Measurements from ENCODE around the gene SMG9.
"Not testable (repeated sequence)": the region's sequence is repeated elsewhere in the genome, so short reads cannot be mapped to it uniquely, and the experiment has no call there.

SMG9 gene

GRCh38 chr19:43695985-43696704 is 58.6 kb downstream of the SMG9 start:
- DNase-seq (ENCODE audit: extremely low read depth in 1 of 2, low read depth in 1 of 2): no peak

DNA sequence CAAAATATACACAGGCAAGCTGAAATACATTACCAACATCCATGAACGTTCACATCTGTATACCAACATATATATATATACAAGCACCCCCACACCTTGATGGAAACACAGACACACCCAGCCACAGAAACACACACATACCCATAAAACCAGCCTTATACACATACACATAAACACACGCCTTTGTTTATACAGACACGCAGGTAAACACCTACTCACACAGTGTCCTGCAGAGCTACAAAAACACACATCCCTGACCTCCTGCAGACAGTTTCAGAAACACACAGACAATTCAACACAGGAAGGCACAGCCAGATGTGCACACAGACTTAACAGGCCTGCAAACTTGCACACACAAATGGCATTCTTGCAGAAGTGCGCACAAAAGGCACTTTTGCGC is 60.2 kb downstream of the SMG9 start:
- no peak for DNase-seq (ENCODE audit: extremely low read depth in 1 of 2, low read depth in 1 of 2)

GRCh38 chr19:43692877-43693276 is 61.9 kb downstream of the SMG9 start:
- no peak for DNase-seq (ENCODE audit: extremely low read depth in 1 of 2, low read depth in 1 of 2)

- DNase-seq (ENCODE audit: extremely low read depth in 1 of 2, low read depth in 1 of 2): no peak
These were observed 62.4 kb downstream of the SMG9 start for GRCh38 chr19:43692385-43692784.

- no peak for DNase-seq (ENCODE audit: extremely low read depth in 1 of 2, low read depth in 1 of 2)
These were observed 63.0 kb downstream of the SMG9 start for GRCh38 chr19:43691755-43692154.

DNA sequence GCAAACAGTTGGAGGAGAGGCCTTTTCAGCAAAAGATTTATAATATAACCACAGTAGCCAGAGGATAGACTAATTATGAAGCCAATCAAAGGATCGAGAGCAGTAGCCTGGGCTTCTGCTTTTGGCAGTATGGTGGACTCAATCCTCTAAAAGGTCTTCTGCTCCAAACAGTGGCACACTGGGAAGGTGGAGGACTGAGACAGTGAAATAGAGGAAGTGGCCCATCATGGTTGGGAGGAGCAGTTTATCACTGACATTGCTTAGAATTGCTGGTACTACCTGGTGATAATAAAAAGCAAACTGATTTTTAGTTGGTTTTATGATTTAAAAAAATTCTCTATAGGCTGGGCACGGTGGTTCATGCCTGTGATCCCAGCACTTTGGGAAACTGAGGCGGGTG is 63.9 kb downstream of the SMG9 start:
- no peak for DNase-seq (ENCODE audit: extremely low read depth in 1 of 2, low read depth in 1 of 2)

DNA sequence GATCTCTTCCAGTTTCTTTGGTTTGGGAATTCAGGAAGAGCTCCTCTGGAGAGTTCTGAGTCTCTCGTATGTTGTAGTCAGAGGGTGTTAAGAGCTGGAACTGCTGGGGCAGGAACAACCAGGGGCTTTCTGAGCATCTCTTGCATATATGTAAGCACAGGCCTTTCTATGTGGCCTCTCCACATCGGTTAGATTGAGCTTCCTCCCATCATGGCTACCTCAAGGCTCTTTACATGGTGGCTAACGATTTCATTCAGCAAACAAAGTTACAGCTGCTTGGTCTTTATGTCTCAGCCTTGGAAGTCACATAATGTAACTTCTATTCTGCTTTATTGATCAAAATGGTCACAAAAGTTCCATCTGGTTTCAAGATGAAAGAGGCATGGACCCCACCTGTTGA is 64.3 kb downstream of the SMG9 start:
- no peak for DNase-seq (ENCODE audit: extremely low read depth in 1 of 2, low read depth in 1 of 2)

DNA sequence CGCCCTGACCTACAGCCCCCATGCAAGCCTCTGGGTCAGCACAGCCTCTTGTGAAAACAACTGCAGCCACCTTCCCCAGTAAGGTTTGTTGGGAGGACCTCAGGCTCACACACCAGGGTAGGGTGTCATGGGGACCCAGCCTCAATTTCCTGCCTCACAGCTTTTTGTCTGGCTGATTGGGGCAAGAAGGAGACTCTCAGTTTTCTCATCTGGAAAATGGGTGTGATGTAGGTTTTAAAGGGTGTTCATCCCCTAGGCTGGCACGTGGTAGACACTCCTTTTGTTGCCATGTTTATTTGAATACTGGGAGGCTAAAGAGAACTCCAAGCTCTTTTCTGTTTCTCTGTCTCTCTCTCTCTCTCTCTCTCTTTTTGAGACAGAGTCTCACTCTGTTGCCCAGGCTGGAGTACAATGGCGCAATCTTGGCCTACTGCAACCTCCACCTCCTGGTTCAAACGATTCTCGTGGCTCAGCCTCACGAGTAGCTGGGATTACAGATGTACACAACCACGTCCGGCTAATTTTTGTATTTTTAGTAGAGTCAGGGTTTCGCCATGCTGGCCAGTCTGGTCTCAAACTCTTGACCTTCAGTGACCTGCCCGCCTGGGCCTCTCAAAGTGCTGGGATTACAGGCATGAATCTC is 66.6 kb downstream of the SMG9 start:
- DNase-seq (ENCODE audit: extremely low read depth in 1 of 2, low read depth in 1 of 2): no peak

- DNase-seq (ENCODE audit: extremely low read depth in 1 of 2, low read depth in 1 of 2): no peak
These were observed 67.1 kb downstream of the SMG9 start for GRCh38 chr19:43687660-43687997.

GRCh38 chr19:43684326-43684725 is 70.4 kb downstream of the SMG9 start:
- no peak for DNase-seq (ENCODE audit: extremely low read depth in 1 of 2, low read depth in 1 of 2)

DNA sequence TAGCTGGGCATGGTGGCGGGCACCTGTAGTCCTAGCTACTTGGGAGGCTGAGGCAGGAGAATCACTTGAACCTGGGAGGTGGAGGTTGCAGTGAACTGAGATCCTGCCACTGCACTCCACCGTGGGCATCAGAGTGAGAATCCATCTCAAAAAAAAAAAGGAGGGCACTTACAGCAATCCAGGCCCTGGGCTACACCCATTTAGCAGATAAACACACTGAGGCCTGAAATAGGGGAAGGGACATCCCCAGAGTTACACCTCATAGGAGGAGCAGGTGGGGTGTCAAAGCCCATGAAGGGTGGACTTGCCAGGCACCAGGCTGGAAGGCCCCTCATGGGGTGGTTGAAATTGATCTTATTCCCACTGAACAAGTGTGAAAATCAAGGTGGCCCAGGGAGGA is 70.9 kb downstream of the SMG9 start:
- DNase-seq (ENCODE audit: extremely low read depth in 1 of 2, low read depth in 1 of 2): no peak

DNA sequence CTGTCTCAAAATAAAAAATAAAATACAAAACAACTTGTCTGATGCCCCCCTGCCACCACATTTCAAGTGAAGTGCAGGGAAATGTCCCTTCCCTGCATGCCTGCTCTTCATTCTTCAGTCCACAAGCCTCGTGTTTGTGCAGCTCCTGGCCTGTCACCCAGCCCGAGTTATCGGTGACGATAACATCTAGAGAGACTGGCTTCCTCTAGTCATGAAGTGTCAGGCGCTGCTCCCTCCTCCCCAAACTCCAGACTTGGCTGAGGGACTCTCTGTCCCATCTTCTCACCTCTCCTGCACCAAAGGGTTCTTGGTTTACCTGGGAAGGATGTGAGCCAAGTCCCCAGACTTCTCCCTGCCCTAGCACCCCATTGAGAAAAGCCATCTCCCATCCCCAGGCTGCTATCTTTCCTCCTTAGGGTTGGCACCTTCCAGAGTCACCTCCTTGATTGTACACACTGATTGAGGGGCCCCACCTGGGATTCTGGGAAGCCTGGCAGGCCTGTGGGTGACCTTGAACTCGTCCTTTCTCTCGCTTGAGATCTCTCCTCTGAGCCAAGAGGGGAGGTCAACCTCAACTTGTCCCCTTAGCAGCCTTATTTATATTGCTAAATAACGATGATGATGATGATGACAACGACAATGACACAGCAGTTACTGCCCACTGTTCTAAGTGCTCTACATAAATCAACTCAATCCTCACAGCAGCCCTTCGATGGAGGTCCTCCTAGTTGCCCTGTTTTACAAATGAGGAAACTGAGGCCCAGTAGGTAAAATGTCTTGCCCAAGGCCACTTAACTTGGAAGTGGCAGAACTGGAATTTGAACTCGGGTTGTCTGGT is 71.7 kb downstream of the SMG9 start:
- DNase-seq (ENCODE audit: extremely low read depth in 1 of 2, low read depth in 1 of 2): no peak

DNA sequence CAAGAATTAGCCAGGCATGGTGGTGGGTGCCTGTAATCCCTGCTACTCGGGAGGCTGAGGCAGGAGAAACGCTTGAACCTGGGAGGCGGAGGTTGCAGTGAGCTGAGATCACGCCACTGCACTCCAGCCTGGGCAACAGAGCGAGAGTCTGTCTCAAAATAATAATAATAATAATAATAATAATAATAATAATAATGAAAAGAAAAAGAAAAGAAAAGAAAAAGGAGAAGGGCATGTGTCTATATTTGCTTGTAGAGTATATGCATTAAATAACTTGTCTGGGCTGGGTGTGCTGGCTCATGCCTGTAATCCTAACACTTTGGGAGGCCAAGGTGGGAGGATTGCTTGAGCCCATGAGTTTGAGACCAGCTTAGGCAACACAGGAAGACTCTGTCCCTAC is 72.5 kb downstream of the SMG9 start:
- DNase-seq (ENCODE audit: extremely low read depth in 1 of 2, low read depth in 1 of 2): not testable (repeated sequence)

DNA sequence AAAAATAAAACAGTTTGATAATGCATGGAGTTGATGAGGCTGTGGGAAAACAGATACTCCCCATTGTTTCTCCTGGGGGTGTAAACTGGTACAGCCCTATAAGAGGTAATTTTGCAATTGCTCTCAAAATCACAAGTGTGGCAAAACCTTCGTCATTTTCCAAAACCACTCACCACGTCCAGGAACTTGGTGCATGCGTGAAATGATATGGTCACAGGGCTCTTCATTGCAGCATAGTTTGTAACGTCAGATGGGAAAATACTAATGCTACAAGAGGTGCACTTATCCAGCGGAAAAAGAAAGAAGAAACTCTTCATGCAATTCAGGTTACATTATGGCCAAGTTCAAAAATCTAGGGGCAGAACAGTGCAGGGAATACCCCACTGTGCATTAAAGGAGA is 72.9 kb downstream of the SMG9 start:
- no peak for DNase-seq (ENCODE audit: extremely low read depth in 1 of 2, low read depth in 1 of 2)

DNA sequence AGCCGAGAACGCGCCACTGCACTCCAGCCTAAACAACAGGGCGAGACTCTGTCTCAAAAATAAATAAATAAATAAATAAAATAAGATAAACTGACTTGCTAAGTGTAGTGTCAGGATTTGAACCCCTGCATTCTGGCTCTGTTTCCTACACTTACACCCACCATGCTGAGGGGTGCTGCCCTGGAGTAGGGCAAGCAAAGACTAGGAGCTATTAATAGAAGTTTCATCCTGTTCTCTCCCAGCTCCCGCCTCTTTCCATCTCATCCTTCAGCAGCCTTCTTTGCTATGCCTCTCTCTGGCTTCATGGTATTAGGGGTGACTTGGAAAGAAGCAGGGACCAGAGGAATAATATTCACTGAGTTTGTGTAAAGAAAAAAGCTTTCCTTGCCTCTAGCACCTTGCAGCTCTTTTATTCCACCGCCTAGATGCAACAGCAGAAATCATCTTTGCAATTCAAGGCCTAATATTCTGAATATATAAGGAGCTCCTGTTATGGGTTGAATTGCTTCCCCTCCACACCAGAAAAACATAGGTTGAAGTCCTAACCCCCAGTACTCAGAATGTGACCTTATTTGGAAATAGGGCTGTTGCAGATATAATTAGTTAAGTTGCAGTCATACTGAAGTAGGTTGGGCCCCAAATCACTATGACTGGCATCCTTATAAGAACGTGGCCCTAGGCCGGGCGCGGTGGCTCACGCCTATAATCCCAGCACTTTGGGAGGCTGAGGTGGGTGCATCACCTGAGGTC is 76.1 kb downstream of the SMG9 start:
- DNase-seq (ENCODE audit: extremely low read depth in 1 of 2, low read depth in 1 of 2): no peak
